HepG2 (cell line): Measurements from ENCODE around the gene RNASE11. TPM values are rescaled to one million over a fixed set of nuclear protein-coding genes. Genes with fewer than 3 reads are reported as not detected.

Source experiments
- ELF1 ChIP-seq: sonication (generic); formaldehyde crosslinking; IDR thresholded peaks from 2 replicates; pipeline ENCODE4 v1.4.0; 2020; ENCODE audit warnings: missing genetic modification reagents
- KAT2B ChIP-seq: fragments of 150-350 bp; IDR thresholded peaks from 2 replicates; pipeline ENCODE4 v1.6.1; 2014; ENCODE audit warnings: low read depth, low read length, borderline replicate concordance
- SMARCE1 ChIP-seq: fragments of 450-650 bp; IDR thresholded peaks from 2 replicates; pipeline ENCODE4 v1.6.1; 2017; ENCODE audit warnings: borderline replicate concordance
- ZNF383 ChIP-seq: sonication (generic); formaldehyde crosslinking; IDR thresholded peaks from 2 replicates; pipeline ENCODE4 v1.4.0; 2020; ENCODE audit warnings: missing genetic modification reagents, mild to moderate bottlenecking, borderline replicate concordance
- ZNF7 ChIP-seq: IDR thresholded peaks from 2 replicates; pipeline ENCODE4 v1.6.1; 2016; ENCODE audit warnings: missing biosample characterization, missing genetic modification reagents
- ZNF775 ChIP-seq: sonication (generic); formaldehyde crosslinking; IDR thresholded peaks from 2 replicates; pipeline ENCODE4 v1.4.0; 2020; ENCODE audit warnings: missing genetic modification reagents, mild to moderate bottlenecking, moderate library complexity, borderline replicate concordance
- polyA plus RNA-seq, 8 experiments: library from polyadenylated mRNA; depleted of rRNA in 3 of 8; stranded (reverse) in 7 of 8; unstranded in 1 of 8; fragments of >200 nt; fragmentation: Illumina TruSeq in 4 of 8; extraction: Trizol in 4 of 8; gene quantifications; 2 replicates each; pipeline versions ENCODE4 v1.2.1 to v1.2.3, GENCODE V29; 2011 to 2016; ENCODE audit warnings: low read depth in 4 of 8, missing spikeins in 1 of 8, mixed read lengths in 1 of 8; ENCODE audit not compliant: insufficient read depth in 1 of 8
- total RNA-seq, 5 experiments: library from RNA; depleted of rRNA; stranded (reverse); fragments of >200 nt; fragmentation: Illumina TruSeq; extraction: Trizol; gene quantifications; 2 replicates each; pipeline ENCODE4 v1.2.3, GENCODE V29; 2016; ENCODE audit warnings: low read depth in 1 of 5
- TF ChIP-seq, protein P1 (sequence below): sonication (generic); formaldehyde crosslinking; IDR thresholded peaks from 2 replicates; pipeline ENCODE4 v1.4.0; 2020; ENCODE audit warnings: missing genetic modification reagents, borderline replicate concordance
- TF ChIP-seq, protein P2 (sequence below): sonication (generic); formaldehyde crosslinking; IDR thresholded peaks from 2 replicates; pipeline ENCODE4 v1.4.0; 2020; ENCODE audit warnings: missing genetic modification reagents
- TF ChIP-seq, protein P3 (sequence below): sonication (generic); formaldehyde crosslinking; IDR thresholded peaks from 2 replicates; pipeline ENCODE4 v1.4.0; 2020; ENCODE audit warnings: missing genetic modification reagents
- TF ChIP-seq, protein P4 (sequence below): sonication (generic); formaldehyde crosslinking; IDR thresholded peaks from 2 replicates; pipeline ENCODE4 v1.8.0; 2023; ENCODE audit warnings: mild to moderate bottlenecking, missing genetic modification reagents
- TF ChIP-seq, protein P5 (sequence below): sonication (generic); formaldehyde crosslinking; IDR thresholded peaks from 2 replicates; pipeline ENCODE4 v1.5.1; 2020; ENCODE audit warnings: mild to moderate bottlenecking, missing genetic modification reagents
- TF ChIP-seq, protein P6 (sequence below): sonication (generic); formaldehyde crosslinking; IDR thresholded peaks from 2 replicates; pipeline ENCODE4 v1.4.0; 2020; ENCODE audit warnings: missing genetic modification reagents

RNASE11 gene
- total and polyA plus RNA-seq, 2 of the 13 experiments (the other 11 are each of a cell fraction or from before 2014, with no cell fraction given), result not detected

DNA sequence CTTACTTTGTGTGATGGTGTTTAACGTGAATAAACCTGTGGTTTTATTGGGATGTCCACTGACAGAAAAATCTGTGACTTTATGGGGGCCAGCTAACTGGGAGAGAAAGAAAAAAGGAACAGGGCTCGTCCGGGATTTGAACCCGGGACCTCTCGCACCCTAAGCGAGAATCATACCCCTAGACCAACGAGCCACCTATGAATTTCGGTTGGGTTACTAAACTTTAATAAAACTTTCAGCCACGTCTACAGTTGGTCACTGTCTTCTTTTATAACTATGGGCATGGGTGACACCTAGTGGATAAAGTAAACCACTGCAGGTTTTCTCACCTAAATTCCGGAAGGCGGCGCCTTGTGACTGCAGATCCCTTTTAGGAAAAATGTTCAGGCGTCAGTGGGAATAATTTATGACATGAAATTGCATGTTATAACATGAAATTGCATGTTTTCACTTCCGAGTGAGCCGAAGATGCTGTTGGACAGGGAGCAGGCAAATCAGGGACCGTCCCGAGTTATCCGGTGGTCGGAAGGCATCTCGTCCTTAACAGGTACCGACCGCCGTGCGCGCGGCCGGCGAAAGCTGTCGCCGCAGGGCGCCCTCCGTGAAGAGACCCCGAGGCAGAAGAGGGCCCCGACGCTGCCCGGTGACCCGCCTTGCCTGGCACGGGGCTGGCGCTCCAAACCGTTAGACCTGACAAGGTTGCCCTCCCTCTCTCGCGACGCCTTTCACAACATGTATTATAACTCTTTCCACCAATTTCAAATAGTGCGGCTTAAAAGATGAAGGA lies 21.6 kb upstream of the RNASE11 start (continued):
- TF ChIP-seq, protein P1, sequence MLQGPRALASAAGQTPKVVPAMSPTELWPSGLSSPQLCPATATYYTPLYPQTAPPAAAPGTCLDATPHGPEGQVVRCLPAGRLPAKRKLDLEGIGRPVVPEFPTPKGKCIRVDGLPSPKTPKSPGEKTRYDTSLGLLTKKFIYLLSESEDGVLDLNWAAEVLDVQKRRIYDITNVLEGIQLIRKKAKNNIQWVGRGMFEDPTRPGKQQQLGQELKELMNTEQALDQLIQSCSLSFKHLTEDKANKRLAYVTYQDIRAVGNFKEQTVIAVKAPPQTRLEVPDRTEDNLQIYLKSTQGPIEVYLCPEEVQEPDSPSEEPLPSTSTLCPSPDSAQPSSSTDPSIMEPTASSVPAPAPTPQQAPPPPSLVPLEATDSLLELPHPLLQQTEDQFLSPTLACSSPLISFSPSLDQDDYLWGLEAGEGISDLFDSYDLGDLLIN (CRISPR knock-in tag), result no peak; the same call in 1 of the 2 replicates
- TF ChIP-seq ELF1 (peak; percentile 14; the same call in 1 of the 2 replicates), KAT2B (no peak), ZNF775 (CRISPR knock-in tag) (no peak; the same call in 1 of the 2 replicates), ZNF383 (CRISPR knock-in tag) (no peak), ZNF7 (CRISPR knock-in tag) (no peak), SMARCE1 (no peak)
- TF ChIP-seq, protein P2, sequence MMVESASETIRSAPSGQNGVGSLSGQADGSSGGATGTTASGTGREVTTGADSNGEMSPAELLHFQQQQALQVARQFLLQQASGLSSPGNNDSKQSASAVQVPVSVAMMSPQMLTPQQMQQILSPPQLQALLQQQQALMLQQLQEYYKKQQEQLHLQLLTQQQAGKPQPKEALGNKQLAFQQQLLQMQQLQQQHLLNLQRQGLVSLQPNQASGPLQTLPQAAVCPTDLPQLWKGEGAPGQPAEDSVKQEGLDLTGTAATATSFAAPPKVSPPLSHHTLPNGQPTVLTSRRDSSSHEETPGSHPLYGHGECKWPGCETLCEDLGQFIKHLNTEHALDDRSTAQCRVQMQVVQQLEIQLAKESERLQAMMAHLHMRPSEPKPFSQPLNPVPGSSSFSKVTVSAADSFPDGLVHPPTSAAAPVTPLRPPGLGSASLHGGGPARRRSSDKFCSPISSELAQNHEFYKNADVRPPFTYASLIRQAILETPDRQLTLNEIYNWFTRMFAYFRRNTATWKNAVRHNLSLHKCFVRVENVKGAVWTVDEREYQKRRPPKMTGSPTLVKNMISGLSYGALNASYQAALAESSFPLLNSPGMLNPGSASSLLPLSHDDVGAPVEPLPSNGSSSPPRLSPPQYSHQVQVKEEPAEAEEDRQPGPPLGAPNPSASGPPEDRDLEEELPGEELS (CRISPR knock-in tag), result no peak
- TF ChIP-seq, protein P3, sequence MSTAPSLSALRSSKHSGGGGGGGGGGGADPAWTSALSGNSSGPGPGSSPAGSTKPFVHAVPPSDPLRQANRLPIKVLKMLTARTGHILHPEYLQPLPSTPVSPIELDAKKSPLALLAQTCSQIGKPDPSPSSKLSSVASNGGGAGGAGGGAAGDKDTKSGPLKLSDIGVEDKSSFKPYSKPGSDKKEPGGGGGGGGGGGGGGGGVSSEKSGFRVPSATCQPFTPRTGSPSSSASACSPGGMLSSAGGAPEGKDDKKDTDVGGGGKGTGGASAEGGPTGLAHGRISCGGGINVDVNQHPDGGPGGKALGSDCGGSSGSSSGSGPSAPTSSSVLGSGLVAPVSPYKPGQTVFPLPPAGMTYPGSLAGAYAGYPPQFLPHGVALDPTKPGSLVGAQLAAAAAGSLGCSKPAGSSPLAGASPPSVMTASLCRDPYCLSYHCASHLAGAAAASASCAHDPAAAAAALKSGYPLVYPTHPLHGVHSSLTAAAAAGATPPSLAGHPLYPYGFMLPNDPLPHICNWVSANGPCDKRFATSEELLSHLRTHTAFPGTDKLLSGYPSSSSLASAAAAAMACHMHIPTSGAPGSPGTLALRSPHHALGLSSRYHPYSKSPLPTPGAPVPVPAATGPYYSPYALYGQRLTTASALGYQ (CRISPR knock-in tag), result no peak
- TF ChIP-seq, protein P4, sequence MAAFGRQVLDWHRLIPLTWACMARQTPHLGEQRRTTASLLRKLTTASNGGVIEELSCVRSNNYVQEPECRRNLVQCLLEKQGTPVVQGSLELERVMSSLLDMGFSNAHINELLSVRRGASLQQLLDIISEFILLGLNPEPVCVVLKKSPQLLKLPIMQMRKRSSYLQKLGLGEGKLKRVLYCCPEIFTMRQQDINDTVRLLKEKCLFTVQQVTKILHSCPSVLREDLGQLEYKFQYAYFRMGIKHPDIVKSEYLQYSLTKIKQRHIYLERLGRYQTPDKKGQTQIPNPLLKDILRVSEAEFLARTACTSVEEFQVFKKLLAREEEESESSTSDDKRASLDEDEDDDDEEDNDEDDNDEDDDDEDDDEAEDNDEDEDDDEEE, result no peak
- TF ChIP-seq, protein P5, sequence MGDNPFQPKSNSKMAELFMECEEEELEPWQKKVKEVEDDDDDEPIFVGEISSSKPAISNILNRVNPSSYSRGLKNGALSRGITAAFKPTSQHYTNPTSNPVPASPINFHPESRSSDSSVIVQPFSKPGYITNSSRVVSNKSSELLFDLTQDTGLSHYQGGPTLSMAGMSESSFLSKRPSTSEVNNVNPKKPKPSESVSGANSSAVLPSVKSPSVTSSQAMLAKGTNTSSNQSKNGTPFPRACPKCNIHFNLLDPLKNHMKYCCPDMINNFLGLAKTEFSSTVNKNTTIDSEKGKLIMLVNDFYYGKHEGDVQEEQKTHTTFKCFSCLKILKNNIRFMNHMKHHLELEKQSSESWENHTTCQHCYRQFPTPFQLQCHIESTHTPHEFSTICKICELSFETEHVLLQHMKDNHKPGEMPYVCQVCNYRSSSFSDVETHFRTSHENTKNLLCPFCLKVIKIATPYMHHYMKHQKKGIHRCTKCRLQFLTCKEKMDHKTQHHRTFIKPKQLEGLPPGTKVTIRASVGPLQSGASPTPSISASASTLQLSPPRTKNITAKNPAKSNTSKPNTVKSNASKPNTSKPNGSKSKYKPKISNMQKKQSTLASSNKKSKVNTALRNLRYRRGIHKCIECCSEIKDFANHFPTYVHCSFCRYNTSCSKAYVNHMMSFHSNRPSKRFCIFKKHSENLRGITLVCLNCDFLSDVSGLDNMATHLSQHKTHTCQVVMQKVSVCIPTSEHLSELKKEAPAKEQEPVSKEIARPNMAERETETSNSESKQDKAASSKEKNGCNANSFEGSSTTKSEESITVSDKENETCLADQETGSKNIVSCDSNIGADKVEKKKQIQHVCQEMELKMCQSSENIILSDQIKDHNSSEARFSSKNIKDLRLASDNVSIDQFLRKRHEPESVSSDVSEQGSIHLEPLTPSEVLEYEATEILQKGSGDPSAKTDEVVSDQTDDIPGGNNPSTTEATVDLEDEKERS (CRISPR knock-in tag), result peak; percentile 39; the same call in 1 of the 2 replicates
- TF ChIP-seq, protein P6, sequence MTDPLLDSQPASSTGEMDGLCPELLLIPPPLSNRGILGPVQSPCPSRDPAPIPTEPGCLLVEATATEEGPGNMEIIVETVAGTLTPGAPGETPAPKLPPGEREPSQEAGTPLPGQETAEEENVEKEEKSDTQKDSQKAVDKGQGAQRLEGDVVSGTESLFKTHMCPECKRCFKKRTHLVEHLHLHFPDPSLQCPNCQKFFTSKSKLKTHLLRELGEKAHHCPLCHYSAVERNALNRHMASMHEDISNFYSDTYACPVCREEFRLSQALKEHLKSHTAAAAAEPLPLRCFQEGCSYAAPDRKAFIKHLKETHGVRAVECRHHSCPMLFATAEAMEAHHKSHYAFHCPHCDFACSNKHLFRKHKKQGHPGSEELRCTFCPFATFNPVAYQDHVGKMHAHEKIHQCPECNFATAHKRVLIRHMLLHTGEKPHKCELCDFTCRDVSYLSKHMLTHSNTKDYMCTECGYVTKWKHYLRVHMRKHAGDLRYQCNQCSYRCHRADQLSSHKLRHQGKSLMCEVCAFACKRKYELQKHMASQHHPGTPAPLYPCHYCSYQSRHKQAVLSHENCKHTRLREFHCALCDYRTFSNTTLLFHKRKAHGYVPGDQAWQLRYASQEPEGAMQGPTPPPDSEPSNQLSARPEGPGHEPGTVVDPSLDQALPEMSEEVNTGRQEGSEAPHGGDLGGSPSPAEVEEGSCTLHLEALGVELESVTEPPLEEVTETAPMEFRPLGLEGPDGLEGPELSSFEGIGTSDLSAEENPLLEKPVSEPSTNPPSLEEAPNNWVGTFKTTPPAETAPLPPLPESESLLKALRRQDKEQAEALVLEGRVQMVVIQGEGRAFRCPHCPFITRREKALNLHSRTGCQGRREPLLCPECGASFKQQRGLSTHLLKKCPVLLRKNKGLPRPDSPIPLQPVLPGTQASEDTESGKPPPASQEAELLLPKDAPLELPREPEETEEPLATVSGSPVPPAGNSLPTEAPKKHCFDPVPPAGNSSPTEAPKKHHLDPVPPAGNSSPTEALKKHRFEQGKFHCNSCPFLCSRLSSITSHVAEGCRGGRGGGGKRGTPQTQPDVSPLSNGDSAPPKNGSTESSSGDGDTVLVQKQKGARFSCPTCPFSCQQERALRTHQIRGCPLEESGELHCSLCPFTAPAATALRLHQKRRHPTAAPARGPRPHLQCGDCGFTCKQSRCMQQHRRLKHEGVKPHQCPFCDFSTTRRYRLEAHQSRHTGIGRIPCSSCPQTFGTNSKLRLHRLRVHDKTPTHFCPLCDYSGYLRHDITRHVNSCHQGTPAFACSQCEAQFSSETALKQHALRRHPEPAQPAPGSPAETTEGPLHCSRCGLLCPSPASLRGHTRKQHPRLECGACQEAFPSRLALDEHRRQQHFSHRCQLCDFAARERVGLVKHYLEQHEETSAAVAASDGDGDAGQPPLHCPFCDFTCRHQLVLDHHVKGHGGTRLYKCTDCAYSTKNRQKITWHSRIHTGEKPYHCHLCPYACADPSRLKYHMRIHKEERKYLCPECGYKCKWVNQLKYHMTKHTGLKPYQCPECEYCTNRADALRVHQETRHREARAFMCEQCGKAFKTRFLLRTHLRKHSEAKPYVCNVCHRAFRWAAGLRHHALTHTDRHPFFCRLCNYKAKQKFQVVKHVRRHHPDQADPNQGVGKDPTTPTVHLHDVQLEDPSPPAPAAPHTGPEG, result no peak
